ENCODE results near the gene TMEM14C. TPM values are rescaled to one million over a fixed set of nuclear protein-coding genes. Genes with fewer than 3 reads are reported as not detected.
"Not testable (repeated sequence)": the region's sequence is repeated elsewhere in the genome, so short reads cannot be mapped to it uniquely, and the experiment has no call there.

TMEM14C gene
- total and polyA plus RNA-seq, 8 donors, result 25.4 to 79.0 (median 38.0) TPM

DNA sequence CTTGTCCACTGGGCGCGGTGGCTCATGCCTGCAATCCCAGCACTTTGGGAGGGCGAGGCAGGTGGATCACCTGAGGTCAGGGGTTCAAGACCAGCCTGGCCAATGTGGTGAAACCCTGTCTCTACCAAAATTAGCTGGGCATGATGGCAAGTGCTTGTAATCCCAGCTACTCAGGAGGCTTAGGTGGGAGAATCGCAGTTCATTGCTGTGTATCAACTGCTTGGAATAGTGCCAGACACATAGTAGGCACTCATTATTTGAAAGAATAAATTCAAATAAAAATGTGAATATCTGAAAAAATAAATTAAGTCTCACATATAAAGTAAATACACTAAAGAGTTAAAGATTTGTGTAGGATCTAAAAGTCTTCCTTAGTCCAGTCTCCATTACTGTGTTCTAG is 26.2 kb upstream of the TMEM14C start:
- no peaks in the 10 kb centered on the region for H3K36me3 ChIP-seq
- WGBS, 2 donors, result 95 to 96% methylated on average over 4 of the region's 4 CpGs
- H3K9me3 ChIP-seq, result no peaks in the 10 kb centered on the region
- no peak overlapping the region for H3K27ac ChIP-seq
- DNase-seq, result no peak
- H3K27me3 ChIP-seq, result no peaks in the 10 kb centered on the region
- intact Hi-C loops (cut with DNase I), result no loop called here
- TF ChIP-seq, protein P1, sequence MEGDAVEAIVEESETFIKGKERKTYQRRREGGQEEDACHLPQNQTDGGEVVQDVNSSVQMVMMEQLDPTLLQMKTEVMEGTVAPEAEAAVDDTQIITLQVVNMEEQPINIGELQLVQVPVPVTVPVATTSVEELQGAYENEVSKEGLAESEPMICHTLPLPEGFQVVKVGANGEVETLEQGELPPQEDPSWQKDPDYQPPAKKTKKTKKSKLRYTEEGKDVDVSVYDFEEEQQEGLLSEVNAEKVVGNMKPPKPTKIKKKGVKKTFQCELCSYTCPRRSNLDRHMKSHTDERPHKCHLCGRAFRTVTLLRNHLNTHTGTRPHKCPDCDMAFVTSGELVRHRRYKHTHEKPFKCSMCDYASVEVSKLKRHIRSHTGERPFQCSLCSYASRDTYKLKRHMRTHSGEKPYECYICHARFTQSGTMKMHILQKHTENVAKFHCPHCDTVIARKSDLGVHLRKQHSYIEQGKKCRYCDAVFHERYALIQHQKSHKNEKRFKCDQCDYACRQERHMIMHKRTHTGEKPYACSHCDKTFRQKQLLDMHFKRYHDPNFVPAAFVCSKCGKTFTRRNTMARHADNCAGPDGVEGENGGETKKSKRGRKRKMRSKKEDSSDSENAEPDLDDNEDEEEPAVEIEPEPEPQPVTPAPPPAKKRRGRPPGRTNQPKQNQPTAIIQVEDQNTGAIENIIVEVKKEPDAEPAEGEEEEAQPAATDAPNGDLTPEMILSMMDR (IDR thresholded peaks at IDR 0.05), result no peak
- ATAC-seq, result no peak
- no peak for FAIRE-seq
- H3K4me1 ChIP-seq, result peaks cover 3 to 29% (median 14%) of the 10 kb centered on the region in 3 donors
- no peak overlapping the region for H3K4me3 ChIP-seq

GRCh38 chr6:10713962-10714361 is 8.9 kb upstream of the TMEM14C start:
- no peak for FAIRE-seq
- Histone ChIP-seq H3K27ac (no peak overlapping the region), H3K4me1 (no peaks in the 10 kb centered on the region), H3K4me3 (no peak overlapping the region), H3K27me3 (no peaks in the 10 kb centered on the region), H3K9me3 (no peaks in the 10 kb centered on the region), H3K36me3 (peaks cover 0 to 7% (median 0%) of the 10 kb centered on the region in 3 donors)
- TF ChIP-seq, protein P1 (IDR thresholded peaks at IDR 0.05), result no peak
- intact Hi-C loops (cut with DNase I), result no loop called here
- no peak for ATAC-seq
- WGBS, 2 donors, result 78 to 81% methylated on average over 8 of the region's 8 CpGs
- no peak for DNase-seq

DNA sequence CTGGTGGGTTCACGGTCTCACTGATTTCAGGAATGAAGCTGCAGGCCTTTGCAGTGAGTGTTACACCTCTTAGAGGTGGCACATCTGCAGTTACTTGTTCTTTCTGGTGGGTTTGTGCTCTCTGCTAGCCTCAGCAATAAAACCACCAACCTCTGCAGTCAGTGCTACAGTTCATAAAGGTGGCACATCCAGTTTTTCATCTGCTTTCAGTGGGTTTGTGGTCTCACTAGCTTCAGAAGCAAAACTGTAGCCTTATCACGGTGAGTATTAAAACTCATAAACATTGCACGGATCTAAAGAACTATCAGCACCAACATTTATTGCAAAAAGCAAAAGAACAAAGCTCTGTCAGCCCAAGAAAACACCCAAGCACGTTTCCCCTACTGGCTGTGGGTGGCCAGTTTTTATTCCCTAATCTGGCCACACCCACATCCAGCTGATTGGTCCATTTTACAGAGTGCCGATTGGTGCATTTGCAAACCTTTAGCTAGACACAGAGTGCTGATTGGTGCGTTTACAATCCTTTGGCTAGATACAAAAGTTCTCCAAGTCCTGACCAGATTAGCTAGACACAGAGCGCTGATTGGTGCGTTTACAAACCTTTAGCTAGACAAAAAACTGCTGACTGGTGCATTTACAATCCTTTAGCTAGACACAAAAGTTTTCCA is 3.4 kb upstream of the TMEM14C start:
- Histone ChIP-seq H3K27me3 (no peaks in the 10 kb centered on the region), H3K9me3 (no peaks in the 10 kb centered on the region), H3K27ac (peak overlapping the region in 1 of 4 donors; percentile 67), H3K4me1 (peaks cover 0 to 8% (median 7%) of the 10 kb centered on the region in 3 donors), H3K4me3 (peak overlapping the region in 3 of 4 donors; percentile 47 to 57 (median 47)), H3K36me3 (no peaks in the 10 kb centered on the region)
- FAIRE-seq (no peak), ATAC-seq (no peak), DNase-seq (peak in 1 of 6 donors; percentile 25)
- intact Hi-C loops (cut with DNase I), result no loop called here
- 71 to 78% methylated on average over 8 of the region's 8 CpGs for WGBS, 2 donors
- TF ChIP-seq, protein P1 (IDR thresholded peaks at IDR 0.05), result no peak

- Histone ChIP-seq H3K9me3 (no peaks in the 10 kb centered on the region), H3K27me3 (no peaks in the 10 kb centered on the region), H3K4me3 (peak overlapping the region; percentile 47 to 57 (median 48)), H3K36me3 (no peaks in the 10 kb centered on the region), H3K27ac (peak overlapping the region in 3 of 4 donors; percentile 63 to 82 (median 67)), H3K4me1 (peaks cover 0 to 10% (median 7%) of the 10 kb centered on the region in 3 donors)
- TF ChIP-seq, protein P1 (IDR thresholded peaks at IDR 0.05), result no peak
- 32 to 33% methylated on average over 21 of the region's 21 CpGs for WGBS, 2 donors
- intact Hi-C loops (cut with DNase I), result no loop called here
- FAIRE-seq (no peak), ATAC-seq (no peak), DNase-seq (peak in 3 of 6 donors; percentile 22 to 35 (median 25))
Measured at GRCh38 chr6:10719964-10720264, 3.0 kb upstream of the TMEM14C start.

GRCh38 chr6:10720265-10720959 is 2.5 kb upstream of the TMEM14C start:
- TF ChIP-seq, protein P1 (IDR thresholded peaks at IDR 0.05), result no peak
- peak in 2 of 4 donors; percentile 12 to 40 for ATAC-seq
- Histone ChIP-seq H3K27me3 (no peaks in the 10 kb centered on the region), H3K4me1 (peaks cover 0 to 10% (median 7%) of the 10 kb centered on the region in 3 donors), H3K4me3 (peak overlapping the region; percentile 47 to 57 (median 48)), H3K9me3 (no peaks in the 10 kb centered on the region), H3K27ac (peak overlapping the region in 3 of 4 donors; percentile 63 to 82 (median 67)), H3K36me3 (peaks cover 0 to under 1% (median 0%) of the 10 kb centered on the region in 3 donors)
- 16 to 24% methylated on average over 45 to 49 of the region's 49 CpGs for WGBS, 2 donors
- FAIRE-seq, result no peak
- DNase-seq, result peak; percentile 26 to 80 (median 52)
- intact Hi-C loops (cut with DNase I), result no loop called here

DNA sequence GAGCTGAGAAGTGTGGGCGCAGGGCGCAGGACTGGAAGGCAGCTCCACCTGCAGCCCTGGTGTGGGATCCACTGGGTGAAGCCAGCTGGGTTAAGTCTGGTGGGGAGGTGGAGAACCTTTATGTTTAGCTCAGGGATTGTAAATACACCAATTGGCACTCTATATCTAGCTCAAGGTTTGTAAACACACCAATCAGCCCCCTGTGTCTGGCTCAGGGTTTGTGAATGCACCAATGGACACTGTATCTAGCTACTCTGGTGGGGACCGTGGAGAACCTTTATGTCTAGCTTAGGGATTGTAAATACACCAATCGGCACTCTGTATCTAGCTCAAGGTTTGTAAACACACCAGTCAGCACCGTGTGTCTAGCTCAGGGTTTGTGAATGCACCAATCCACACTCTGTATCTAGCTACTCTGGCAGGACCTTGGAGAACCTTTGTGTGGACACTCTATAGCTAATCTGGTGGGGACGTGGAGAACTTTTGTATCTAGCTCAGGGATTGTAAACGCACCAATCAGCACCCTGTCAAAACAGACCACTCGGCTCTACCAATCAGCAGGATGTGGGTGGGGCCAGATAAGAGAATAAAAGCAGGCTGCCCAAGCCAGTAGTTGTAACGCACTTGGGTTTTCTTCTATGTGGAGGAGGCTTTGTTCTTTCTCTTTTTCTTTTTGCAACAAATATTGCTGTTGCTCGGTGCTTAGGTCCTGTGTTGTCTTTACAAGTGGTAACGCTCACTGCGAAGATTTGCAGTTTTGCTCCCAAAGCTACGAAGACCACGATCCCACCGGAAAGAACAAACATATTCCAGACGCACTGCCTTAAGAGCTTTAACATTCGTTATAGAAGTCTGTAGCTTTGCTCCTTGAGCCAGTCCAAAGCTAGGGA is 1.7 kb upstream of the TMEM14C start:
- Histone ChIP-seq H3K4me3 (peak overlapping the region; percentile 47 to 57 (median 48)), H3K27ac (peak overlapping the region in 3 of 4 donors; percentile 63 to 82 (median 67)), H3K4me1 (peaks cover 0 to 10% (median 7%) of the 10 kb centered on the region in 3 donors)
- ATAC-seq; H3K9me3 ChIP-seq; H3K36me3 ChIP-seq; intact Hi-C loops (cut with DNase I); FAIRE-seq; H3K27me3 ChIP-seq: not testable (repeated sequence)
- WGBS, 2 donors, result 66 to 69% methylated on average over 17 of the region's 17 CpGs
- peak in 2 of 6 donors; percentile 37 to 40 for DNase-seq
